HG02678 (cell line): Measurements from ENCODE around the gene PTPRCAP.

Source experiments
- ATAC-seq: cut with Tn5 transposase; IDR thresholded peaks from one replicate; pipeline ENCODE4 v1.9.1; 2021; ENCODE audit warnings: mild to moderate bottlenecking, moderate library complexity; ENCODE audit not compliant: unreplicated experiment

PTPRCAP gene

GRCh38 chr11:67398661-67399563, 38.6 kb downstream of the PTPRCAP start:
- no peak for ATAC-seq

- no peak for ATAC-seq
Observed at GRCh38 chr11:67397986-67398660, 39.4 kb downstream of the PTPRCAP start.

GRCh38 chr11:67397536-67397935, 39.9 kb downstream of the PTPRCAP start:
- ATAC-seq: no peak

GRCh38 chr11:67396587-67397389, 40.7 kb downstream of the PTPRCAP start:
- no peak for ATAC-seq

GRCh38 chr11:67396259-67396581, 41.3 kb downstream of the PTPRCAP start:
- ATAC-seq: no peak

- ATAC-seq: no peak
Observed at GRCh38 chr11:67395555-67396258, 41.8 kb downstream of the PTPRCAP start.

- ATAC-seq: no peak
Observed at GRCh38 chr11:67393990-67394389, 43.5 kb downstream of the PTPRCAP start.

GRCh38 chr11:67393437-67393836, 44.0 kb downstream of the PTPRCAP start:
- no peak for ATAC-seq

GRCh38 chr11:67392183-67392715, 45.2 kb downstream of the PTPRCAP start:
- ATAC-seq: no peak

- ATAC-seq: peak; percentile 66
Observed at GRCh38 chr11:67391304-67392182, 45.9 kb downstream of the PTPRCAP start, which contains the start of gene RAD9A. Gene RAD9A (plus strand): TSS chr11:67391986. CDS start chr11:67392045, 59 bp downstream.

GRCh38 chr11:67390947-67391303, 46.6 kb downstream of the PTPRCAP start:
- no peak for ATAC-seq

GRCh38 chr11:67389477-67389876, 48.0 kb downstream of the PTPRCAP start:
- no peak for ATAC-seq

GRCh38 chr11:67387518-67387917, 50.0 kb downstream of the PTPRCAP start:
- no peak for ATAC-seq

GRCh38 chr11:67387069-67387468, 50.4 kb downstream of the PTPRCAP start:
- no peak for ATAC-seq
